ENCODE measurements around the gene EPO.
A peak's percentile ranks its signal among the peaks of the same experiment; 100 is the strongest.
"Not testable (repeated sequence)": the region's sequence is repeated elsewhere in the genome, so short reads cannot be mapped to it uniquely, and the experiment has no call there.

The EPO gene

DNA sequence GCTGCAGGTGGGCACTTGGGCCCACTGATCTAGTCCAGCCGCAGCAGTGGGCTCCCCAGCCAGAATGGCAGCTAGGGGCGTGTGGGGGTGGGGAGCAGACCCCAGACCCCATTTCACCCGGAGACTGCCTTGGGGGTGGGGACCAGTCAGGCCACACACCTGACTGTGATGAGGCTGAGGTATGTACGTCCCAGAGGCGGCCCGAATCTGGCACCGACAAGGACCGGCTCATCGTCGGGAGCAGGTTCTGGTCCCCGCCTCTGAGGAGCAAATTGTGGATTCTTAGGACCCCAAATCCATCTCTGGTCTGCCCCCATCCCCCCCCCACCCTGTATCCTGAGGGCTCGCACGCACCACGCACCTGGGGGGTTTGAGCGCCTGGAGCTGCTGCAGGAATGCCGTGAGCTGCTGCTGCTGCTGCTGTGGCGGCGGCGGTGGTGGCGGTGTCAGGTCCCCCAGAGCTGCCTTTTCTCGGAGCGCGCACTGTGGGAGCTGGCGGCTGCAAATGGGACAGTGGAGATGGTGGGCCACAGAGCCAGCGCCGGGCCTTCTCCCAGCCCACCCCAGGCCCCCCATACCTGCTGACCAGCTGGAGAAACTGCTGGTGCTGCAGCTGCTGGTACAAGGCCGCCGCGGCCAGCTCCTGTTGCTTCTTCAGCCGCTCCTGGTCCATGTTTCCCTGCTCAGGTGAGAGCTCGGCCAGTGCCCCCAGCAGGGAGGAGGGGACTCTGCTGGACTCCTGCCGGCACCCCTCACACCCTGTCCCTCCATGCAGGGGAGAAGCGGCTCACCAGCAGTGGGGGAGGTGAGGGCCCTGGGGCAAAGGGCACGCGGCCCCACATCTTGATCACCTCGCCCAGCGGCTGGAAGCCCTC lies 36.4 kb upstream of the EPO start:
- DNase-seq (ENCODE audit: low read depth): no peak

DNA sequence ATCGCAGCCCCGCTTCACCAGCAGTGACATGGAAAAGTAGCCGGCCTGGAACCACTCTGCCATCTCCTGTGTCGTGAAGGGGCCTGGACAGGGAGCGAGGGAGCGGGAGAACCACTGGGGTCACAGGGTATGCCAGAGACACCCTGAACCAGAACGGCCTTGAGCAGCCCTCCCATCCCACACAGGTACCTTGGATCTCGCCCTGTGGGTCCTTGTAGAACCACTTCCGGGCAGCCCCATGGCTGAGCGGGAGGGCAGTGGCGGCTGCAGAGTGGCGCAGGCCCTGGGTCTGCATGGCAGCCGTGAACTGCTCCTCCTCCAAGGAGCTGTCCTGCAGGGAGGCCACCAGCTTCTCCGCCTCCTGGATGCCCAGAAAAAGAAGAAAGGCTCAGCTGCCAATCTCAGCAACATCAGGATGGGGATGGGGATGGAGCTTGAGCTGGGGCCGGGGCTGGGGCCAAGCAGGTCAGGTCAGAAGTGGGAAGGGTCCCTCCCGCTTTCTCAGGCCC lies 35.7 kb upstream of the EPO start:
- DNase-seq (ENCODE audit: low read depth): no peak

DNA sequence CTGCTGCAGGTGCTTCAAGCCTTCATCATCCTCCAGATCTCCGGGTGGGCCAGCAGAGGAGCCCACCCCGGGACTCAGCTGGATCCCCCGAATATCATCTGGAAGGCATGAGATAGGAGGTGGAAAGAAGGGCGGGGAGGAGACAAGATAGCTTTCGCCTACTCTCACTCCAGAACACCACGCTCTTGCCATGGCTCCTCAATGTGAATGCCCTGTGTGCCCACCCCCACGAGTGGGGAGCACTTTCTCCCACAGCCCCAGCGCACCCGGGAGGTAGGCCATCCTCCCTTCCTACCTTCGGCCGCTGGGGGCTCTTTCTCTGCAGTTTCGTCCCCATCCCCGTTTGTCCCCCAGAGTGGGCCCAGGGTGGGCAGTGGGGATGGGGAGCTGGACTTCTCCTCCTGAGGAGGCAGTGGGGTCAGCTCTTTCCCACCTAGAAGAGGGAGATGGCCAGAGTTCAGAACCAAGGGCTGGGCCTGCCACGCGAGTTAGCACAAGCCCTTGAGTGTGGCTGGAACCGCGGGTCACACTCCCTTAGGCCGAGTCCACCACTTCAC lies 35.1 kb upstream of the EPO start:
- no peak for DNase-seq (ENCODE audit: low read depth)

DNA sequence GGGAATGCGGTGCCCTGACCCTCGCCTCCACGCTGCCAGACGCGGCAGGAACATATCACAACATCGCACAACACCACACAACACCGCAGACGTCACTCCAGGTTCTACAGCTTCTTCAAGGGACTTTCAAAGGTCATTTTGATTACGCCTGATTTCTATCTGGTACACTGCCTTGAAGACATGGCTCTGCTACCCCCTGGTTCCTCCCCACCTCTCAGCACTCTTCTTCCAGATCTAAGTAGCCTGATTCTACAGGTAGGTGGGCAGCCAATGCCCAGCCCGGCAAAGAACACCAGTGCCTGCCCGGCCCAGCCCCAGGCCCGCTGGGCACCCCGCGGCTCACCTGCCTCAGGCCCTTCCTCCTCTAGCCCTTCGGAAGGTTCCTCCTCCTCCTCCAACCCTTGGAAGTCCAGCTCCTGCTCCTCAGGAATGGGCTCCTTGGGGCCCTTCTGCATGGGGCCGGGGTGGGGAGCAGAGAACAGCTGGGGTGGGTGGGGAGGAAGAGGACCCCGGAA lies 34.6 kb upstream of the EPO start:
- DNase-seq (ENCODE audit: low read depth): no peak

DNA sequence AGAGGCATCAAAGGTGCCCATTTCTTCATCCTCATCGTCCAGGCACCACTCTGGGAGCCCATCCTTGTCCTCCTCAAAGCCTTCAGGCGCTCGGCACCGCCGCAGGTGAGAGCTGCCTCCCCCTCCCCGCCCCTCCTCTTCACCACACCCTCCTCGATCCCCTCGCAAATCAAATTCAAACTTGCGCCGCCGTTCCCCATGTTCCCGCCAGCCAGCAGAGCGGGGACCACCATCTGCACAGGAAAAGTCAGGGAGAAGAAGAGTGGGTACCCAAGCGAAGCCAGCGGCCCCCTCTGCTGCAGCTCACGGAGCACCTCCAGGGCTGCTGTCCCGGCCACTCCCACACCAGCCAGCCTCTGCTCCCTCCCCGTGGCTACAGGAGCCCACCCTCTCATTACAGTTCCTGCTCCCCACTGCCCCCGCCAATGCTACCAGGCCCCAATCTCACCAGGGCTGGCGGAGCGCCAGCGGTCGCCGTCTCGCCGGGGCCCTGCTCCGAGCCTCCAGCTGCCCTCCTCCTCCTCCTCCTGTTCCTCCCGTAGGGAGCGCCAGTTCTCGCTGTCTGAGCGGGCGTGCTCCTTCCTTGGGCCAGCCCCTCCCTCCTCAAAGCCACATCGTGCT lies 34.0 kb upstream of the EPO start:
- DNase-seq (ENCODE audit: low read depth): no peak

DNA sequence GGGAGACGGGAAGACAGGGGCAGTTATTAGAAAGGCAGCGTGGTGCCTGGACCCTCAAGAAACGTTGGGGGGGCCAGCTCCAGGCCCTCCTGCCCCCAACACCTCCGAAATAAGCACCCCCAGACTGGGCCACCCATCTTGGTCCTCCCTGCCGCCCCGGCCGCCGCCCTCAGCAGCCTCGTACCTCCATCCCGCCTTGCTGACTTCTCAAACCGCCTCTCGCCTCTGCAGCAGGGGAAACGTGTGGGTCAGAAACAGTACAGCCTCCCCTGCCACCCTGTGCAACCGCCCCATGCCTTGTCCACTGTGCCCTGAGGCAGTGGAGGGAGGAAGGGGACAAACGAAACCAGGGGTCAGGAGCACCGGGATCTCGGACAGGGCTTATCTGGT lies 33.5 kb upstream of the EPO start:
- DNase-seq (ENCODE audit: low read depth): no peak

DNA sequence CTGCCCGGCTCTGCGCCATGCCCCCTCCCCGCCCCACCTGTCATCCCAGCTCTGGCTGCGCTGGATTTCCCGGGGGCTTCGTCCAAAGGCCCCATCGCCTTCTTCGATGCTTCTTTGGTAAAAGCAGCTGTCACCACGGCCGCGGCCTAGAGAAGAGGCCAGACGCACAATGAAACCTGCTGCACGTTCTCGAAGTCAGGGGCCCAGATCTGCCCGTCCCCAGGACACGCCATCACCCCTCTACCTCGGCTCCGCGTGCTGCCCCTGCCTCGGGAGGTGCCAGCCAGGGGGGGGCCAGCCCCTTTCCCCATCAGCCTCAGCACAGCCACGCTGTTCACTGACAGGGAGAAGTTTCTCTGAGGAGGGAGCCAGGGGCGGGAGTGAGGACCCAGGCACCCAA lies 33.0 kb upstream of the EPO start:
- no peak for DNase-seq (ENCODE audit: low read depth)

DNA sequence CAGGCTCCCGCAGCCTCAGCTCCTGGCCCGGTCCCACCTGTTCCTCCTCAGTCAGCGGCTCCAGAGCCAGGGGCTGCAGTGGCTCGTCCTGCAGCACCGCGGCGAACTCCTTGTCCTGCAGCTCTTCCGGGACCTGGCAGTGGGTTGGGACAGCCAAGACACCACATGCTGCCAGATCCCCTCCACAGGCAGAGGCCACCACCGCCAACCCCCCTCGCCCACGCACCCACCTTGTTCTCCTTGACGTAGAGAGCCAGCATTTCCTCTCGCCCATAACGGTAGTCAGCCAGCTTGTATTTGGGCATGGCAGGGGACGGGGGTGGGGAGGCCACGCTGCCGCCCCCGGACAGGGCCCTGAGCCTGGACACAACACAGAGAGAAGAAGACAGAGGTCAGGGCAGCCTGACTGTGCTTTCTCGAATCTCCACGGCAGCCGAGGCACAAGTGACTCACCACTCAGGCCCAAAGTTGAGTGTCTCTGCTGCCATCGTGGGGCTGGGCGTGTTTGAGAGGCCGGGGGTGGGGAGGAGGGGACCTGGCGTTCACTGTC lies 32.4 kb upstream of the EPO start:
- no peak for DNase-seq (ENCODE audit: low read depth)

DNA sequence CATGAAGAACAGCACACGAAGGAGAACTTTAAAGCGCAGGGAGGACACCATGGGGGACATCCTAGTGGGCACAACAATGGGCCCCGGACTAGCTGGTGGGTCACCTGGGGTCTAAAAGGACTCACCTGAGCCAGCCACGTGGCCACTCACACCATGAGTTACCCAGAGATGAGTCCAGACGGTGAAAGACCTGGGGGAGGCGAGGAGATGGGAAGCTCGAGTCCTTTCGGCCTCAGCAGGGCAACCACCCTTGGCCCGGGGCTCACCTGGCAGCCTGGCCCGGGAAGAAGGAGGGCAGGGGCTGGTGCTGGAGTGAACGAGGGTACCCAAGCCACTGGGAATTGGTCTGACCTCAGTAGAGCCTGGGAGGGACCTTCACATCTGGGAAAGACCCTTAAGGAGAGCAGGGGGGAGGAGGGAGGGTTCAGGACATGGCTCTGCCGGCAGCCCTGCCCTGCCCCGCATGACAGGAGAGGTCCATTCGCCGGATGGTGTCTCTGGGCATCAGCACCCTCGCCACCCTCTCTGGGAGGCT lies 31.9 kb upstream of the EPO start:
- no peak for DNase-seq (ENCODE audit: low read depth)

DNA sequence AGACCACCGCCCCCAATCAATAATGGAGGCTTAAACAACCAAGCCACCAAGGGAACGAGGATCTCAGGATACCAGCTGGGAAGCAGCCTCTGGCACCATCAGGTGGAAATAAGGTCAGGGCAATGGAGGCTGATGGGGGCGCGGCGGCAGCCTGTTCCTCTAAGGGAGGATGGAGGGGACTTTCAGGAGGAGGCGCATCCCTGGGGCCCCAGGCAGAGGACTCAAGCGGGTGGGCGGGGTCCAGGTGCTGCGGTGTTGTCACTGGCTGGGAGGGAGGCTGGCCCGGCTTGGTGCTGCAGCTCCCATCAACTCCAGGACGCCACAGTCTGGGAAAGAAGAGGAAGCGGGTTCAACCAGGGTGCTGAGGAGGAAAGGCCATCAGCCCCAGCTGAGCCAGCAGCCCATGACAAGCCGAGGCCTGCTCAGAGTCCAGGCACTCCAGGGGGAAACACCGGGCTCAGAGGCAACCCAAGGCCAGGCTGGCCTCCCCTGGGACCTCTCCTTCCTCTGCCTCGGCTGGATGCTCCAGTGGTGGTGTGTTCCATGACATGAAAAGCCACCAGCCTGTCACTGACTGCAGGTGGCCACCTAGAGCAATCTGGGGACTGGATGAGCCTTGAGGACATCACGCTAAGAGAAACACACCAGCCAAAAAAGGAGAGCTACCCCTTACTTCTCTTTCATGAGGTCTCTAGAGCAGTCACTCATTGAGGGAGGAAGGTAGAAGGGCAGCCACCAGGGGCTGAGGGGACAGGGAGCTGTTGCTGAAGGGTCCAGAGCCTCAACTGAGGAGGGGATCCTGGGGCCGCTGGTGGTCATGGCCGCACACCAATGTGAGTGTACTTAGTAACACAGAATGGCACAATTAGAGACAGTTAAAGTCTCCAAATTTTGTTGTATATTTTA lies 30.8 kb upstream of the EPO start:
- no peak for DNase-seq (ENCODE audit: low read depth)

DNA sequence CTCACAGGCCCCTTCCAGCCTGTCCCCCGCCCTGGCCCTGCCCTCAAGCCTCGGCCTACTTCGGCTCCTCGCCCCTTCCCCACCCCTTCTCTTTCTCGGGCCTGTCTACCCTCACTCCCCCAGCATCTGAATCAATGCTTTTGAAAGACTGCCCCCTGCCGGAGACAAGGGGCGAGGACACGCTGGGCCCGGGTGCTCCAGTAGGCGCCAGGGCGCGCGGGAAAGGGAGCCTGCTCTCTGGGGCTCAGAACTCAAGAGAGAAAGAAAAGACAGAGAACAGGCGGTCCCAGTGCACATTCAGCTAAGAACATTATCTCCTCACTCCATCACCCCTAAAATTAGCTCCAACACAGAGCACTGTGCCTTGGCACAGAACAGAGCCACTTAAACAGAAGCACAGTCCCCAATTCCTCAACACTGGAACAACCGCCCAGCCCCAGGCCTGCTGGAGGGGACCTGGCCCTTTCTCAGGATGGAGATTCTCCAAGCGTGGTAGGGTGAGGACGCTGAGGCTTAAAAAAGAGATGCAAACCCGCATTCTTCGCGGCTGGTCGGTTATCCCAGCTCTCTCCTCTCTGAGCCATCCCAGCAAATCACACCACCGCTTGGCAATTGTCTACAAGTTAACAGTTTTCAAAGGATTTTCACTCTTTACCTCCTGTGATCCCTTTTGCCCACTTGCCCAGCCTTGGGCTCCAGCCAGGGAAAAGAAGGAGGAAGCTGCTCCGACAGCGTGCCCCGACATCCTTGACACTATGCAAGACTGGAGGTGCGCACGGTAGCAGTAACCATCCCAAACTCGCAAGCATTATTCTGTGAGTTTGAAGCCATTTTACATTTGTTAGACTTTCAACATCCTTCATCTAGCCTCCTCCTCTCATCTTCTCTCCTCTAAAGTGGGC lies 28.3 kb upstream of the EPO start:
- DNase-seq (ENCODE audit: low read depth): peak; percentile 63

DNA sequence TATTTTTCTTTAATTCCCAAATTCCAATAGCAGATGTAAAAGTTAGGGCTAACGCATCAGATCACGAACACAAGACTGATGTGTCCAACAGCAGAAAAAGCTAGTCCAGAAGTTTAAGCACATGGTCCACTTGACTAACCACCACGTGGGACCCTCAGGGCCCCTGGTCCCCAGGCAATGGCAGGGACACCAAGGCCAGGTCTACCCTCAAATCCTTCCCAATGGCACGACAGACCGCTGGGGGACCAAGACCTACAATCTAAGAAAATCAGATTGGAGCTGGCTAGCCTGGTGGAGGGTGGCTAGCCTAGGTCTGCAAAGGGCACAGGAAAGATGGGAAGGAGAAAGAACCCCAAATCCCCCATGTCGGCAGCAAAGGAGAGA lies 27.7 kb upstream of the EPO start:
- DNase-seq (ENCODE audit: low read depth): no peak

DNA sequence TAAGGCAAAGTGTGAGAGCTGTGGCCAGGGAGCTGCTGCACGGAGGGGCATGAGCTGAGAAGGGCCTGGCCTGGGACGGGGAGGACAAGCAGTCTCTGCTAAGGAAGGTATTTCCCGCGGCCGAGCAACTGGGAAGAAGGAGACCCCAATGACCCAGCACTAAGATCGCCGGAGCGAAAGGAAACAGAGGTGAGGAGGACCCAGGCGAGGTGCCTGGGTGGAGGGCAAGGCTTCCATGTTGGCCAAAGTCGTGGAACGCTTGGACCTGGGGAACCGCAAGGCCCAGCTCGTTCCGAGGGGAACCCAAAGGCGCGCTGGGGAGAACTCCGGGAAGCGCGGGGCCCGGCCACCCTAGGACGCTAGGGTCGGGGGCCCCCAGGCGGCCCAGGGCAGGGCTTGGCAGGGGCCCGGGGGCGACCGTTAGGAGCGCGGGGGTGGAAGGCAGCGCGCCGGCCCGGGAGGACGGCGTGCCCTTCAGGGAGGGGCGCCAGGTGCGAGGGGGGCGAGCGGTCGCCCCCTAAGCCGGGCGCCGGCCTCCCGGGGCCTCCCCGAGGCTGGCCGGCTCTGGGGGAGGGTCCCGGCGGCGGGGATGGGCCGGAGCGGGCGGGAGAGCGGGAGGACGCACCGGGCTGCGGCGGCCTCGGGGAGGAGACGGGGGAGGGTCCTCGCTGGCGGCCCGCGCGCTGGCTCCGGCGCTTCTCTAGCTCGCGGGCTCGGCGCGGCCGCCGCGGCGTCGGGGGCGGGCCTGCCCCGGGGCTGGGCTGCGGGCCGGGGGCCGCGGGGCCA lies 26.8 kb upstream of the EPO start:
- DNase-seq (ENCODE audit: low read depth): no peak

DNA sequence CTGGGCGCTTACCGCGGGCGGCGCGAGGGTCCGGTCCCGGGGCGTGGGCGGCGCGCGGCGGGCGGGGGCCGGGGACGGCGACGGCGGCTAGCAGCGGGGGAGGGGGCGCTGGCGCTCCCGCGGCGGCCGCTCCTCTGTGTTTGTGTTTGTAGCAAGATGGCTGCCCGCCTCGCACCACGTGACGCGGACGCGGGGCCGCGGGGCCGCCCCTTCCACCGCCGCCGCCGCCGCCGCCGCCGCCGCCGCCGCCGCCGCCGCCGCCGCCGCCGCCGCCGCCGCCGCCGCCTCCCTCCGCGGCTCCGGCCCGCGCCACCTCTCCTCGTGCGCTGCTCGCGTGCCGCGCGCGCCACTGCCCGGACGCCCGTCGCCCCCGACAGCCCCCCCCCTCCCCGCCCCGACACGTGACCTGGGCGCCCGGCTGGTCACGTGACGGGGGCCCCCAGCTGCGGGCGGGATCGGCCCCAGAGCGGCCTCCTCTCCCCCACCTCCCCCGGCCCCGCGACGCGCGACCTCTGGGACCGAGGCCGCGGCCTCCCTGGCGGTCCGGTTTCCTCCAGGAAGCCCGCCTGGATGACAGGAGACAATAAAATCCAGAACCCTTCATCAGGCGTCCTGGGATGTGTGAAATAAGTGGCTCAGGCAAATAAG lies 26.0 kb upstream of the EPO start, which contains the start of gene GIGYF1:
Gene GIGYF1, minus strand, starts transcription at position 153 of the 648 bp plus-strand sequence. CDS start 6,012 bp downstream, outside the sequence.
- DNase-seq (ENCODE audit: low read depth): no peak

DNA sequence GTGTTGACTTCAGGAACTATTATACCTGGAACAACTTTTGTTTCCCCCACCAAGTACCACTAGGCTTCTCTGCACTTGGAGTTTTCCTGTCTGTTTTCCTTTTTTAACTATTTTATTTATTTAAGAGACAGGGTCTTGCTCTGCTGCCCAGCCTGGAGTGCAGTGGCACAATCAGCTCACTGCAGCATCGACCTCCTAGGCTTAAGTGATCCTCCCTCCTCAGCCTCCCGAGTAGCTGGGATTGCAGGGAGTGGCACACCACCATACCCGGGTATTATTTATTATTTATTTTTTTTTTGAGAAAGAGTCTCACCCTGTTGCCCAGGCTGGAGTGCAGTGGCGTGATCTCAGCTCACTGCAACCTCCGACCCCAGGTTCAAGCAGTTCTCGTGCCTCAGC lies 24.1 kb upstream of the EPO start:
- no peak for DNase-seq (ENCODE audit: low read depth)

DNA sequence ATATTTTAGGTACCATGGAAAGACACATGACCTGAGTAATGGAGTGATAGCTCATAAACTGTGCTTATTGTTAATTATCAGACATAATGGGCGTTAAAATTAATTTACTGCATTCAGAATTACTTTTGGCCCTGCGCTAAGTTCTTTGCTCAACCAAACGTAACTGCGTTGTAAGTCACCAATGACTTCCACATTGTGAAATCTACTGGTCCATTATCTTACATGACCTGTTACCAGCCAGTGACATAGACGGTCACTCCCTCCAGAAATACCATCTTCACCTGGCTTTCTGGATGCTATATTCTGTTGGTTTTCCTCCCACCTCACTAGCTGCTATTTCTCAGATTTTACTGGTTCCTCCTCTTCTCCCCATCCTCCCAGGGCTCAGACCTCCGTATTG lies 21.2 kb upstream of the EPO start:
- no peak for DNase-seq (ENCODE audit: low read depth)

DNA sequence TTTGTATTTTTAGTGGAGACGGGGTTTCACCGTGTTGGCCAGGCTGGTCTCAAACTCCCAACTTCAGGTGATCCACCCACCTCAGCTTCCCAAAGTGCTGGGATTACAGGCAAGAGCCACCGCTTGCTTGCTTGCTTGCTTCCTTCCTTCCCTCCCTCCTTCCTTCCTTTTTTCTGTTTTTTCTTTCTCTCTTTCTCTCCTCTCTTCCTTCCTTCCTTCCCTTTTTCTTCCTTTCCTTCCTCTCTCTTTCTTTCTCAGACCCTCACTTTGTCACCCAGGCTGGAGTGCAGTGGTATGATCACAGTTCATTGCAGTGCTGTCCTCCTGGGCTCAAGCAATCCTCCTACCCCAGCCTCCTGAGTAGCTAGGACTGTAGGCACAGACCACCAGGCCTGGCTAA lies 19.2 kb upstream of the EPO start:
- DNase-seq (ENCODE audit: low read depth): not testable (repeated sequence)

DNA sequence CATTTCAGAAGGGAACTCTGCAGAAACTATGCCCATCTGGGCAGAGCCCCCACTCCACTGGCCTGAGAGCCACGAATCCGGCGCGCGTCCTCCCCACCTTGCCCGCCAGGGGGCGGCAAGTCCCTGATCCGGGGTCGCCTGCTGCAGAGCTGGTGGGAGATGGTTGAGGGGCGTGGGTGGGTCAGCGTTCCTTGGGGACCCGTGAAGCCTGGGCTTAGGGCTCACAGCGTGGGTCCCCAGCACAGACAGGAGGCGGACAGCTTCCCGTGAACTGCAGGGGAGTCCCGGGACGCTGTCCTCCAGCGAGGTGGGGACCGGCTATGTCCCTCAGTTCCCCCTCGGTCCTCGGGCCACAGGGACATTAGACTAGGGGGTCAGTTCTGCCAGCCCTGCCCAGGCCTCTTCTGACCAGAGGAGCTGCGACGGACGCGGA lies 14.9 kb upstream of the EPO start:
- DNase-seq (ENCODE audit: low read depth): peak; percentile 60
